ENCODE data around the gene RPL7A.

The RPL7A gene

DNA sequence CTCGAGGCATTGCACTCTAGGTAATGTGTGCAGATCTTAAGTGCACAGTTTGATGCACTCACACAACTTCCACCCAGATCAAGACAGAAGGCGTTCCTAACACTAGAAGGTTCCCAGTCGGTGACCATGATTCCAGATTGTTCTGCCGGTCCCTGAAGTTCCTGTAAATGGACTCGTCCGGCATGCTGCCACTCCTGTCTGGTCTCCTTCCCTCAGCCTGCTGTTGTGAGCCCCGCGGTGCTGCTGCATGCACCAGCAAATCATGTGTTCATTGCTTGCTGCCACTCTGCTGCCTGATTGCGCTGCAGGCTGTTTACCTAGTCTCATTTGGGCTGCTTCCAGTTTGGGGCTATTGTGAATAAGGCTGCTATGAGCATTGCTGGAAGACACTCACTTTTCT, 39.7 kb downstream of the RPL7A start:
- H3K9ac ChIP-seq (ENCODE audit: low read depth, low read length, poor library complexity, severe bottlenecking) = no peak overlapping the region
- H3K27me3 ChIP-seq (ENCODE audit: insufficient read depth, low read length, poor library complexity, severe bottlenecking) = no peaks in the 10 kb centered on the region
- H3K4me2 ChIP-seq (ENCODE audit: low read depth, low read length, poor library complexity, severe bottlenecking) = no peak overlapping the region
- no peaks in the 10 kb centered on the region for H4K20me1 ChIP-seq (ENCODE audit: insufficient read depth, low read length, poor library complexity, severe bottlenecking)
- H3K79me2 ChIP-seq (ENCODE audit: insufficient read depth, low read length) = no peaks in the 10 kb centered on the region
- H3K4me1 ChIP-seq (ENCODE audit: insufficient read depth, low read length, poor library complexity, severe bottlenecking) = no peaks in the 10 kb centered on the region
- no peak for TF ChIP-seq EZH2phosphoT487 (IDR thresholded peaks at IDR 0.05; ENCODE audit: borderline replicate concordance)
- TF ChIP-seq, protein P1, sequence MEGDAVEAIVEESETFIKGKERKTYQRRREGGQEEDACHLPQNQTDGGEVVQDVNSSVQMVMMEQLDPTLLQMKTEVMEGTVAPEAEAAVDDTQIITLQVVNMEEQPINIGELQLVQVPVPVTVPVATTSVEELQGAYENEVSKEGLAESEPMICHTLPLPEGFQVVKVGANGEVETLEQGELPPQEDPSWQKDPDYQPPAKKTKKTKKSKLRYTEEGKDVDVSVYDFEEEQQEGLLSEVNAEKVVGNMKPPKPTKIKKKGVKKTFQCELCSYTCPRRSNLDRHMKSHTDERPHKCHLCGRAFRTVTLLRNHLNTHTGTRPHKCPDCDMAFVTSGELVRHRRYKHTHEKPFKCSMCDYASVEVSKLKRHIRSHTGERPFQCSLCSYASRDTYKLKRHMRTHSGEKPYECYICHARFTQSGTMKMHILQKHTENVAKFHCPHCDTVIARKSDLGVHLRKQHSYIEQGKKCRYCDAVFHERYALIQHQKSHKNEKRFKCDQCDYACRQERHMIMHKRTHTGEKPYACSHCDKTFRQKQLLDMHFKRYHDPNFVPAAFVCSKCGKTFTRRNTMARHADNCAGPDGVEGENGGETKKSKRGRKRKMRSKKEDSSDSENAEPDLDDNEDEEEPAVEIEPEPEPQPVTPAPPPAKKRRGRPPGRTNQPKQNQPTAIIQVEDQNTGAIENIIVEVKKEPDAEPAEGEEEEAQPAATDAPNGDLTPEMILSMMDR (conservative IDR thresholded peaks at IDR 0.05; ENCODE audit: low read length) = no peak
- H2AFZ ChIP-seq (ENCODE audit: low read length) = no peak overlapping the region
- no peaks in the 10 kb centered on the region for H3K9me3 ChIP-seq (ENCODE audit: insufficient read depth, low read depth, low read length)
- no peak overlapping the region for H3K4me3 ChIP-seq (ENCODE audit: low read length, poor library complexity, severe bottlenecking)
- H3F3A ChIP-seq (ENCODE audit: low read depth) = no peaks in the 10 kb centered on the region
- H3K36me3 ChIP-seq (ENCODE audit: insufficient read depth, low read length) = no peaks in the 10 kb centered on the region
- no peaks in the 10 kb centered on the region for H3K9me2 ChIP-seq (replicated peaks; ENCODE audit: low read depth, low read length)

DNA sequence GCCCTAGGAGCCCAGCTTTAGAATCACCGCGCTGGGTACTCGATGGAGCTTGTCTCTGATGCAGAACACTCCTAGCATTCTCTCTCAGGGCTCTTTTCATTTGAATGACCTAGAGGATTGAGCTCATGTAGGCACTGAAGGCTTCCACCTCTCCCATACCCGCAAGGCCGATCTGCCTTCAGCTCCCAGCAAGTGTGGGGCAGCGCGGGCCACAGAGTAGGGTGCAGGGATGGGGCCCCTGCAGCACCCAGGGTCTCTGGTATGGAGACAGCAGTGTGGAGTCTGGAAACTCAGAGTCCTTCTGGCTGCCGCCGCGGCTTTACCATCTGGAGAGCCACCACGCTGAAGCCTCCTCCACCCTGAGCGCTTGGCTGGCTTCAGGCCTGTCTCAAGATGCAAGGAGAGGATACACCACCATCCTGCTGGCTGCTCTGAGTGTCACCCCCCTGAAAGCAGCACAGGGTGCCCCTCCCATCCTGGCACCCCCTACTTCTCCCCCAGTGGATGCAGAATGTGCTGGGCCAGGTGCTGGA, 41.1 kb downstream of the RPL7A start:
- no peaks in the 10 kb centered on the region for H3K79me2 ChIP-seq (ENCODE audit: insufficient read depth, low read length)
- no peak overlapping the region for H3K9ac ChIP-seq (ENCODE audit: low read depth, low read length, poor library complexity, severe bottlenecking)
- no peaks in the 10 kb centered on the region for H3K27me3 ChIP-seq (ENCODE audit: insufficient read depth, low read length, poor library complexity, severe bottlenecking)
- H4K20me1 ChIP-seq (ENCODE audit: insufficient read depth, low read length, poor library complexity, severe bottlenecking) = no peaks in the 10 kb centered on the region
- H3K9me2 ChIP-seq (replicated peaks; ENCODE audit: low read depth, low read length) = no peaks in the 10 kb centered on the region
- TF ChIP-seq, protein P1 (conservative IDR thresholded peaks at IDR 0.05; ENCODE audit: low read length) = no peak
- TF ChIP-seq EZH2phosphoT487 (IDR thresholded peaks at IDR 0.05; ENCODE audit: borderline replicate concordance) = no peak
- H2AFZ ChIP-seq (ENCODE audit: low read length) = no peak overlapping the region
- no peaks in the 10 kb centered on the region for H3K36me3 ChIP-seq (ENCODE audit: insufficient read depth, low read length)
- no peak overlapping the region for H3K4me2 ChIP-seq (ENCODE audit: low read depth, low read length, poor library complexity, severe bottlenecking)
- no peak overlapping the region for H3K4me3 ChIP-seq (ENCODE audit: low read length, poor library complexity, severe bottlenecking)
- H3K4me1 ChIP-seq (ENCODE audit: insufficient read depth, low read length, poor library complexity, severe bottlenecking) = no peaks in the 10 kb centered on the region
- H3K9me3 ChIP-seq (ENCODE audit: insufficient read depth, low read depth, low read length) = no peaks in the 10 kb centered on the region
- H3F3A ChIP-seq (ENCODE audit: low read depth) = no peaks in the 10 kb centered on the region

DNA sequence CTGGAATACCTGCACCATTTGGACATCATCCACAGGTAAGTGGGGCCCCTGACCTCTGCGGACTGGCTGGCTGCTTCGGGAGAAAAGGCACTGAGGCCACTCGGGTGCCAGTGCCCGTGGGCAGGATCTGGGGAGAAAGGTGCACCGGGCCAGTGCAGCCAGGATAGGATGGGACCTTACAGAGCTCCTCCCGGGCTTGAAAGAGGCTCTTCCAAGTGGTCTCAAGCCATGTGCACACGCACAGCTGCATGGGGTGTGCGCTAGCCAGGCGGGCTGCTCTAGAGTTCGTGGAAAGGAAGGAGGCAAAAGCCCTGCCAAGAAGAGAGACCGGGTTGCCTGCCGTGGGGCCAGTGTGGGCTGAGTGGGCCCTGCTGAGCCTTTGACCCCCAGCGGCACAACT, 41.5 kb downstream of the RPL7A start:
- Histone ChIP-seq H2AFZ (ENCODE audit: low read length) (no peak overlapping the region), H3K4me2 (ENCODE audit: low read depth, low read length, poor library complexity, severe bottlenecking) (no peak overlapping the region)

More for the DNA sequence above, 41.5 kb downstream of the RPL7A start:
- no peaks in the 10 kb centered on the region for H3K9me3 ChIP-seq (ENCODE audit: insufficient read depth, low read depth, low read length)
- H3F3A ChIP-seq (ENCODE audit: low read depth) = no peaks in the 10 kb centered on the region
- TF ChIP-seq, protein P1 (conservative IDR thresholded peaks at IDR 0.05; ENCODE audit: low read length) = no peak
- no peak for TF ChIP-seq EZH2phosphoT487 (IDR thresholded peaks at IDR 0.05; ENCODE audit: borderline replicate concordance)
- H3K36me3 ChIP-seq (ENCODE audit: insufficient read depth, low read length) = no peaks in the 10 kb centered on the region
- no peaks in the 10 kb centered on the region for H4K20me1 ChIP-seq (ENCODE audit: insufficient read depth, low read length, poor library complexity, severe bottlenecking)
- no peaks in the 10 kb centered on the region for H3K79me2 ChIP-seq (ENCODE audit: insufficient read depth, low read length)
- H3K9ac ChIP-seq (ENCODE audit: low read depth, low read length, poor library complexity, severe bottlenecking) = no peak overlapping the region
- H3K4me1 ChIP-seq (ENCODE audit: insufficient read depth, low read length, poor library complexity, severe bottlenecking) = no peaks in the 10 kb centered on the region
- no peaks in the 10 kb centered on the region for H3K9me2 ChIP-seq (replicated peaks; ENCODE audit: low read depth, low read length)
- no peak overlapping the region for H3K4me3 ChIP-seq (ENCODE audit: low read length, poor library complexity, severe bottlenecking)
- no peaks in the 10 kb centered on the region for H3K27me3 ChIP-seq (ENCODE audit: insufficient read depth, low read length, poor library complexity, severe bottlenecking)
